ENCODE data around the gene GARS1.

GARS1 gene

GRCh38 chr7:30656006-30656957, 61.6 kb downstream of the GARS1 start:
- no peak for DNase-seq (ENCODE audit: low read depth)

- no peak for DNase-seq (ENCODE audit: low read depth)
Measured at GRCh38 chr7:30657131-30657530, 62.5 kb downstream of the GARS1 start.

- DNase-seq (ENCODE audit: low read depth), result no peak
Measured at GRCh38 chr7:30658479-30659074, 63.9 kb downstream of the GARS1 start.

- DNase-seq (ENCODE audit: low read depth), result no peak
Measured at GRCh38 chr7:30659312-30659711, 64.6 kb downstream of the GARS1 start.

- DNase-seq (ENCODE audit: low read depth), result no peak
Measured at GRCh38 chr7:30660331-30661255, 65.9 kb downstream of the GARS1 start.

GRCh38 chr7:30661926-30662325, 67.2 kb downstream of the GARS1 start:
- no peak for DNase-seq (ENCODE audit: low read depth)

GRCh38 chr7:30662431-30662939, 67.8 kb downstream of the GARS1 start:
- no peak for DNase-seq (ENCODE audit: low read depth)

- DNase-seq (ENCODE audit: low read depth), result no peak
Measured at GRCh38 chr7:30663414-30663813, 68.7 kb downstream of the GARS1 start.

GRCh38 chr7:30664184-30664885, 69.7 kb downstream of the GARS1 start:
- DNase-seq (ENCODE audit: low read depth), result no peak

GRCh38 chr7:30665043-30665442, 70.4 kb downstream of the GARS1 start:
- DNase-seq (ENCODE audit: low read depth), result no peak

- no peak for DNase-seq (ENCODE audit: low read depth)
Measured at GRCh38 chr7:30665449-30665848, 70.8 kb downstream of the GARS1 start.

GRCh38 chr7:30667172-30667571, 72.5 kb downstream of the GARS1 start:
- DNase-seq (ENCODE audit: low read depth), result no peak

GRCh38 chr7:30668102-30668501, 73.4 kb downstream of the GARS1 start:
- DNase-seq (ENCODE audit: low read depth), result no peak

- peak; percentile 47 for DNase-seq (ENCODE audit: low read depth)
Measured at GRCh38 chr7:30671793-30672465, 77.3 kb downstream of the GARS1 start.

GRCh38 chr7:30674420-30674819, 79.7 kb downstream of the GARS1 start:
- DNase-seq (ENCODE audit: low read depth), result no peak

GRCh38 chr7:30674876-30675275, 80.2 kb downstream of the GARS1 start:
- DNase-seq (ENCODE audit: low read depth), result no peak

- no peak for DNase-seq (ENCODE audit: low read depth)
Measured at GRCh38 chr7:30678805-30679204, 84.1 kb downstream of the GARS1 start.

- DNase-seq (ENCODE audit: low read depth), result no peak
Measured at GRCh38 chr7:30679664-30680063, 85.0 kb downstream of the GARS1 start.

- no peak for DNase-seq (ENCODE audit: low read depth)
Measured at GRCh38 chr7:30681331-30681797, 86.7 kb downstream of the GARS1 start.

GRCh38 chr7:30681815-30682211, 87.1 kb downstream of the GARS1 start:
- no peak for DNase-seq (ENCODE audit: low read depth)
